Stimulated activated CD8-positive, alpha-beta memory T cell treated with anti-CD3 and anti-CD28 coated beads, Interleukin-4, amount 100 ng/mL, for 4 hours (primary cell): ENCODE measurements around the gene IL2RA.
"Not testable (repeated sequence)": the region's sequence is repeated elsewhere in the genome, so short reads cannot be mapped to it uniquely, and the experiment has no call there.

Experiments
- DNase-seq, 2 donors: peaks; one replicate each; pipeline ENCODE4 v3.0.0-alpha.2; 2020; ENCODE audit warnings: low read depth in 2 of 2, low spot score in 1 of 2

IL2RA gene

DNA sequence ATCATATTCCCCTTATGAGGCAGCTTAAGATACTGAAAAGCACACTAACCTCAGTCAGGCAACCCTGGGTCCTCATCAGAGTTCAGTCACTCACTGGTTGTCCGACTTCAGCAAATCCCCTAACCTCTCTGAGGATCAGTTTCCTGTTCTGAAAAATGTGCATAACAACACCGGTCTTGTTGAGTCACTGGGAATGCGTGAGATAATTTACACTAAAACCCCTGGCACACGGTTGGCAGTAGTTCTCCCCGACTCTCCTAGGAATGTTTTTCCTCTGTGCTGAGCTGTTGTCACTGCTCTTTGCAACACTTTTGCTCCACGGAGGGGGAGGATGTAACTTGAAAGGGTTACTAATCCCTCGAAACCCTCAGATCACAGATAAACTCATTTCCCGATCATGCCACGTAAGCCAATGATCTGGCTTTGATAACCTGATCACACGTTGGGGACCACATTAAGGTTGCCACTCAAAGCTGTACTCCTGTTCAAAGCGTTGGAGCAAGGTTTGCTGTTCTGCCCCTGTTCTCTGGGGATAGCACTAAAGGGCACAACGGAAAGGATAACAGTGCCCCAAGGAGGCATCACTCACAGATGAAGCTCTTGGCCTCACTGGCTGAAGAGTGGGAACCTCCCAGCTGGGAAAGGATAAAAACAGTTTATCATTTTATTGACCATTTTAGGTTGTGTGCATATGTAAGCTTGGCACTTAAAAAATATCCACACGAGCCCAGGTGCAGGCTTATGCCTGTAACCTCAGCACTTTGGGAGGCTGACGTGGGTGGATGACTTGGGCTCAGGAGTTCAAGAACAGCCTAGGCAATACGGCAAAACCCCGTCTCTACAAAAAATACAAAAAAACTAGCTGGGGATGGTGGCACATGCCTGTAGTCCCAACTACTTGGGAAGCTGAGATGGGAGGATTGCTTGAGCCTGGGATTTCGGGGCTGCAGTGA, 21.6 kb upstream of the IL2RA start:
- DNase-seq: no peak

GRCh38 chr10:6082496-6083395, 20.6 kb upstream of the IL2RA start:
- DNase-seq: no peak

GRCh38 chr10:6080417-6080973, 18.3 kb upstream of the IL2RA start:
- no peak for DNase-seq

DNA sequence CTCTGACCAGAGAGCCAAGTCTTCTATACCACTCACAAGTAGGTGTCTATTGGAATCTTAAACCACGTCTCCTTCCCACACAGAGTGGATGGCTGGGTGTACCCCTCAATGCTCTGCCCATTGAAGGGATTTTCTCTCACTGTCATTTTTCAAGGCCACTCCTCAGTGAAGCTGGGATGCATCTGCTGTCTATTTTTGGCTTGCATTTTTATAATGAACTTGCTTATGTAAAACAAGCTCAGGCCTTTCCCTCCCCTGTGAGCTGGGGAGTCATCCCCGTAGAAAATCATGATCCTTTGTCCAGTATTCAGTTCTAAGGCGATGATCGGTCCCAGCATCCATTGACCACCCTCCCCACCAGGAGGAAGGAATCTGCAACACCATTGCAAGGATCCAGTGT, 16.9 kb upstream of the IL2RA start:
- no peak for DNase-seq

GRCh38 chr10:6077071-6077675, 15.0 kb upstream of the IL2RA start:
- DNase-seq: no peak

- no peak for DNase-seq
Observed at GRCh38 chr10:6074489-6075301, 12.5 kb upstream of the IL2RA start.

GRCh38 chr10:6072215-6072934, 10.2 kb upstream of the IL2RA start:
- DNase-seq: no peak

DNA sequence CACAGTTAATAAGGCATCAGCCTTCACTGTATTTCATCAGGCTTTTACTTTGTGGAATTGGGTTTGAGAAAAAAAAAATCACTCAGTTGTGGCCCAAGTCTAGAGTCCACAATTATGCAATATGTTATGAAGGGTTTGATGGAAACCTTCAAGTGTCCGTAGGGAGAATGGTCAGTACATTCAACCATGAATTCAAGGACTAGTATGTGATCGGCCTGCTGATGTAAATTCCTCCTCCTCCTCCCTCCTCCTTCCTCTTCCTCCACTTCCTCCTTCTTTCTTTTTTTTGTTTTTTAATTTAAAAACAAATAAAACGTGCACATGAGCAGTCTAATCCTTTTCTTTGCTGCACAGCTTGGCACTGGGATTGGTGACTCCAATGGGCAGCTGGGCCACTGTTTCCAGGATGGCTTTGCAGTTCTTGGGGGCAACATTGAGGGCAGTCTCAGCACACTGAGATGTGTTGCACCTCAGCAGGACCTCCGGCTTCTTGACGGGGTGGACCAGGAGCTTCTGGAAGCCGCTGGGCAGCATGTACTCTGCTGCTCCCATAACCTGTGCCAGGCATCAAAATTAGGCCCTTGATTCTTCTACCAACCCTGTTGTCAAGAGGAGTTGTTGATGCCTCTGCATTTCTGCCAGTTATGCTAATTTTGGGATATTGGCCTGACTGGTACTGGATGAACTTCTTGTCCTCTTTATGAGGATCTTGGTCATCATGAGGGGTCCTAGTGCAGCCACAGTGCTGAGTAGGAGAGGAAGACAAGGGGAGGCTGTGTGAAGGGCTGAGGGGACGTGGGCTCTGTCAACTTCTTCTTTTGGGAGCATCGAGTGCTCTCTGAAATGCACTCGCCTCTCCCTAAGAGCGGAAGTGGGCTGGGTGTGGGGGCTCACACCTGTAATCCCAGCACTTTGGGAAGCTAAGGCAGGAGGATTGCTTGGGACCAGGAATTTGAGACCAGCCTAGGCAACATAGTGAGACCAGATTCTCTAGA, 9.3 kb upstream of the IL2RA start:
- DNase-seq: no peak

DNA sequence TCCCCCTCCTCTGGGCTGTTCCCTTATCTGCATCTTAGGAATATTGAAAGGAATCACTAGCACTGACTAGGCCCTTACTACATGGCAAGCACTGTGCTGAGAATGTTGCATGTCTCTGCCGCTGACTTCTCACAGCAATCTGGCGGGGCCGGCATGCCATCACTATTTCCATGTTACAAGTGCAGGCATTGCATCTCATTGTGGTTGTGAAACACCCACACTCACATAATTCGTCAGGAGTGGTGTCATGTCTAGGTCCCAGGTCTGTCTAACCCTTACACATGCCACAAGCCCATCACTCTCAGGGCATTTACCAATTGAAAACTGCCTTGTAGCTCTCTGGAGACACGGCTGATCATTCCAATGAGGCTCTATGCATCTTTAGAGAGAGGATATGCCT, 8.5 kb upstream of the IL2RA start:
- peak; percentile 28 to 30 for DNase-seq

- no peak for DNase-seq
Observed at GRCh38 chr10:6069081-6069931, 7.1 kb upstream of the IL2RA start.

- no peak for DNase-seq
Observed at GRCh38 chr10:6068422-6068821, 6.3 kb upstream of the IL2RA start.

DNA sequence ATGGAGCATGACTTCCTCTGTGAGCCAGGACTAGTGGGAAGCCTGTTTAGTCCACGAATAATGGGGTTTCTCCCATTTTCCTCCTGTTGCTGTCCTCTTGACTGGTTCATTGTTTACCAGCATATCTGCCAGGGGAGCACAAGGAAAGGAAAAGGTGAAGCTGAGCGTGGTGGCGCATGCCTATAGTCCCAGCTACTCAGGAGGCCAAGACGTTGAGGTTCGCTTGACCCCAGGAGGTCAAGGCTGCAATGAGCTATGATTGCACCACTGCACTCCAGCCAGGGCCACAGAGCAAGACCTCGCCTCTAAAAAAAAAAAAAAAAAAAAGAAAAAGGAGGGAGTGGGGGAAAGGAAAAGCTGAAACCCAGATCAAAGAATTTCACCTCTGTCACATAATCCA, 5.8 kb upstream of the IL2RA start:
- no peak for DNase-seq

DNA sequence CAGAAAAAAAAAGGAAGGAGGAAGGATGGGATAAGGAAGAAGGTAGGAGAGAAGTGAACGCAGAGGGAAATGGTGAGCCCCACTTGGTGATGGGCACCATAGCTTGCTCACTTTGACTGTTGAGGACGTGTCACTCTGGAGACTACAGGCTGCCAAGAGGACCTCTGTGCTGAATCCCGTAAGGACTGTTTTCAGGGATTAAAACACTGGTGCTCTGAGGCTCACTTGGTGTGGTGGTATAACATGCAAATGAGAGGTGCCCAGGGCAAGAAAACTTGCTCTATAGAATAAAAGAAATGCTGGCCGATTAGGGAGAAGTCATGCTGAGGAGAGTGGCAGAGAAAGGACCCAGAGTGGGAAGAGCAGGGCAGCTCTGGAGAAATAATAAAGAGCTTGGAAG, 5.3 kb upstream of the IL2RA start:
- no peak for DNase-seq

GRCh38 chr10:6065835-6066234, 3.7 kb upstream of the IL2RA start:
- DNase-seq: no peak

GRCh38 chr10:6065406-6065805, 3.2 kb upstream of the IL2RA start:
- no peak for DNase-seq

- DNase-seq: not testable (repeated sequence)
Observed at GRCh38 chr10:6064726-6065125, 2.6 kb upstream of the IL2RA start.

DNA sequence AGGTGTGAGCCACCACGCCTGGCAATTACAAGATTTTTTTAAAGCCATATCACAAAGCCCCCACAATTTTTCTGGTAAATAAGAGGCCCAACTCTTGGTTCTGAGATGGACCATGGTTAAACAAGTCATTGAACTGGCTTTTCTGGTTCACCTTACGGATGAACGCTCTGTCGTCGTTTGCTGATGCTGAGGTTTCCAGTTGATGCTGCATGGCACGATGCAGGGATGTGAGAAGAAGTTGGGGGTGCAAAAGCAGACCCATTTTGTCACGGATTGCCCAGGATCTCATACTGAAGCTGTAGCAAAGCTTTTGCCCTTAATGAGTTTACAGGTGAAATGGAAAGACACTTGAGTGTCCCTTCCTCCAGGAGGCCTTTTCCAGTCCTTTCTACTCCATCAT, 2.0 kb upstream of the IL2RA start:
- no peak for DNase-seq

GRCh38 chr10:6061056-6061455, 1.1 kb downstream of the IL2RA start:
- no peak for DNase-seq
